ENCODE data around the gene GLB1L.

- TF ChIP-seq EZH2 (IDR thresholded peaks at IDR 0.05; ENCODE audit: insufficient read depth, poor library complexity, severe bottlenecking) = no peak
- TF ChIP-seq EZH2phosphoT487 (IDR thresholded peaks at IDR 0.05; ENCODE audit: insufficient read depth, low read depth) = no peak
Observed at GRCh38 chr2:219216535-219216915, 28.7 kb downstream of the GLB1L start.
